MG63 (cell line): ENCODE measurements around the gene TDP1. TPM values are rescaled to one million over a fixed set of nuclear protein-coding genes. Genes with fewer than 3 reads are reported as not detected.
"Not testable (repeated sequence)": the region's sequence is repeated elsewhere in the genome, so short reads cannot be mapped to it uniquely, and the experiment has no call there.

Experiments used
- DNase-seq: peaks from one replicate; pipeline ENCODE4 v3.0.0-alpha.2; 2020
- H3K27me3 ChIP-seq: fragments of 250-450 bp; sonication (Bioruptor Pico); 2 replicates; pipeline ENCODE4 v1.5.1; 2020; ENCODE audit warnings: mild to moderate bottlenecking, moderate library complexity
- H3K36me3 ChIP-seq: fragments of 250-450 bp; sonication (Bioruptor Pico); 2 replicates; pipeline ENCODE4 v1.5.1; 2020; ENCODE audit warnings: mild to moderate bottlenecking, moderate library complexity
- H3K4me3 ChIP-seq: fragments of 250-450 bp; sonication (Bioruptor Pico); 2 replicates; pipeline ENCODE4 v1.5.1; 2020; ENCODE audit warnings: mild to moderate bottlenecking, moderate library complexity
- H3K9me3 ChIP-seq: fragments of 250-450 bp; sonication (Bioruptor Pico); 2 replicates; pipeline ENCODE4 v1.5.1; 2020; ENCODE audit warnings: mild to moderate bottlenecking, moderate library complexity
- total RNA-seq: library from RNA; depleted of rRNA; stranded (reverse); fragments of >200 nt; shearing (Covaris generic); gene quantifications from 2 replicates; pipeline ENCODE4 v1.2.3, GENCODE V29; 2014; ENCODE audit warnings: low replicate concordance

The TDP1 gene
- total RNA-seq, 1 experiment from 2014 or later: 14.6 TPM

GRCh38 chr14:90005939-90006530 lies 50.3 kb downstream of the TDP1 start:
- H3K36me3 ChIP-seq: no peaks in the 10 kb centered on the region
- H3K9me3 ChIP-seq: no peaks in the 10 kb centered on the region
- no peak overlapping the region for H3K4me3 ChIP-seq
- H3K27me3 ChIP-seq: no peaks in the 10 kb centered on the region
- DNase-seq: no peak

- Histone ChIP-seq H3K36me3 (no peaks in the 10 kb centered on the region; the same call in 1 of the 2 replicates), H3K27me3 (no peaks in the 10 kb centered on the region)
- no peak for DNase-seq
These were observed 61.6 kb downstream of the TDP1 start for GRCh38 chr14:90017371-90017770.

GRCh38 chr14:90019824-90020523 lies 64.2 kb downstream of the TDP1 start:
- Histone ChIP-seq H3K9me3 (no peaks in the 10 kb centered on the region), H3K4me3 (no peak overlapping the region), H3K36me3 (no peaks in the 10 kb centered on the region; the same call in 1 of the 2 replicates), H3K27me3 (no peaks in the 10 kb centered on the region)
- peak; percentile 13 for DNase-seq

More at GRCh38 chr14:90017371-90017770, 61.6 kb downstream of the TDP1 start:
- H3K9me3 ChIP-seq: no peaks in the 10 kb centered on the region
- no peak overlapping the region for H3K4me3 ChIP-seq

- no peaks in the 10 kb centered on the region for H3K27me3 ChIP-seq
- DNase-seq: no peak
- H3K4me3 ChIP-seq: no peak overlapping the region
- no peaks in the 10 kb centered on the region for H3K9me3 ChIP-seq
- H3K36me3 ChIP-seq: no peaks in the 10 kb centered on the region; the same call in 1 of the 2 replicates
These were observed 67.6 kb downstream of the TDP1 start for GRCh38 chr14:90023176-90023896.

- no peaks in the 10 kb centered on the region for H3K27me3 ChIP-seq
- DNase-seq: no peak
- H3K9me3 ChIP-seq: no peaks in the 10 kb centered on the region
- no peaks in the 10 kb centered on the region for H3K36me3 ChIP-seq
- H3K4me3 ChIP-seq: no peak overlapping the region
These were observed 69.2 kb downstream of the TDP1 start for GRCh38 chr14:90024910-90025309.

- not testable (repeated sequence) for H3K4me3 ChIP-seq, H3K27me3 ChIP-seq, H3K9me3 ChIP-seq, H3K36me3 ChIP-seq, DNase-seq
These were observed 70.9 kb downstream of the TDP1 start for GRCh38 chr14:90026608-90027007.

GRCh38 chr14:90027842-90028241 lies 72.1 kb downstream of the TDP1 start:
- Histone ChIP-seq H3K36me3 (peaks cover 3% of the 10 kb centered on the region; the same call in 1 of the 2 replicates), H3K27me3 (no peaks in the 10 kb centered on the region), H3K4me3 (no peak overlapping the region), H3K9me3 (no peaks in the 10 kb centered on the region)
- no peak for DNase-seq

- Histone ChIP-seq H3K36me3 (peaks cover 17% of the 10 kb centered on the region), H3K27me3 (no peaks in the 10 kb centered on the region)
- DNase-seq: no peak
These were observed 78.4 kb downstream of the TDP1 start for GRCh38 chr14:90034156-90034555.

GRCh38 chr14:90034835-90035525 lies 79.3 kb downstream of the TDP1 start:
- Histone ChIP-seq H3K36me3 (peaks cover 17% of the 10 kb centered on the region), H3K9me3 (no peaks in the 10 kb centered on the region), H3K4me3 (no peak overlapping the region), H3K27me3 (no peaks in the 10 kb centered on the region)
- DNase-seq: no peak

More at GRCh38 chr14:90034156-90034555, 78.4 kb downstream of the TDP1 start:
- H3K9me3 ChIP-seq: no peaks in the 10 kb centered on the region
- H3K4me3 ChIP-seq: no peak overlapping the region

GRCh38 chr14:90039253-90040010 lies 83.7 kb downstream of the TDP1 start:
- Histone ChIP-seq H3K36me3 (peaks cover 12% of the 10 kb centered on the region), H3K9me3 (no peaks in the 10 kb centered on the region), H3K4me3 (no peak overlapping the region), H3K27me3 (no peaks in the 10 kb centered on the region)
- no peak for DNase-seq

GRCh38 chr14:90040411-90040810 lies 84.7 kb downstream of the TDP1 start:
- H3K27me3 ChIP-seq: no peaks in the 10 kb centered on the region
- H3K9me3 ChIP-seq: no peaks in the 10 kb centered on the region
- H3K4me3 ChIP-seq: no peak overlapping the region
- DNase-seq: no peak
- peaks cover 10% of the 10 kb centered on the region for H3K36me3 ChIP-seq

- no peaks in the 10 kb centered on the region for H3K9me3 ChIP-seq
- DNase-seq: no peak
- H3K36me3 ChIP-seq: peaks cover 1% of the 10 kb centered on the region; the same call in 1 of the 2 replicates
- H3K27me3 ChIP-seq: no peaks in the 10 kb centered on the region
- H3K4me3 ChIP-seq: no peak overlapping the region
These were observed 86.9 kb downstream of the TDP1 start for GRCh38 chr14:90042496-90043252.

GRCh38 chr14:90045616-90046015 lies 89.9 kb downstream of the TDP1 start:
- Histone ChIP-seq H3K4me3 (no peak overlapping the region), H3K27me3 (no peaks in the 10 kb centered on the region), H3K36me3 (no peaks in the 10 kb centered on the region), H3K9me3 (no peaks in the 10 kb centered on the region)
- no peak for DNase-seq

GRCh38 chr14:90049390-90049789 lies 93.7 kb downstream of the TDP1 start:
- H3K36me3 ChIP-seq: no peaks in the 10 kb centered on the region
- DNase-seq: no peak
- no peaks in the 10 kb centered on the region for H3K9me3 ChIP-seq
- H3K27me3 ChIP-seq: no peaks in the 10 kb centered on the region
- H3K4me3 ChIP-seq: no peak overlapping the region

GRCh38 chr14:90050271-90050670 lies 94.5 kb downstream of the TDP1 start:
- no peak for DNase-seq
- Histone ChIP-seq H3K4me3 (no peak overlapping the region), H3K9me3 (no peaks in the 10 kb centered on the region), H3K36me3 (no peaks in the 10 kb centered on the region), H3K27me3 (no peaks in the 10 kb centered on the region)

- Histone ChIP-seq H3K4me3 (no peak overlapping the region), H3K9me3 (no peaks in the 10 kb centered on the region), H3K36me3 (no peaks in the 10 kb centered on the region), H3K27me3 (no peaks in the 10 kb centered on the region)
- no peak for DNase-seq
These were observed 97.3 kb downstream of the TDP1 start for GRCh38 chr14:90053044-90053443.
